ENCODE measurements around the gene CDHR3.

GRCh38 chr7:106033735-106034134 is 70.7 kb downstream of the CDHR3 start:
- TF ChIP-seq POLR2AphosphoS5 (IDR thresholded peaks at IDR 0.05; ENCODE audit: borderline replicate concordance, low read depth, low read length) (no peak), EZH2 (IDR thresholded peaks at IDR 0.05) (no peak), FOXP2 (optimal IDR thresholded peaks at IDR 0.05; ENCODE audit: control extremely low read depth, extremely low read length, insufficient read depth) (no peak)
